Head of caudate nucleus (tissue), 42 donors: ENCODE data around the gene NUDT21.
"Not testable (repeated sequence)": the region's sequence is repeated elsewhere in the genome, so short reads cannot be mapped to it uniquely, and the experiment has no call there.

ENCODE experiments used
- DNase-seq, 42 donors: peaks; one replicate each; pipeline versions ENCODE4 v3.0.0 to v3.0.0-alpha.2; 2020 to 2021; ENCODE audit warnings: mixed read lengths in 7 of 42
- intact Hi-C: fragments of 100-400 bp; cut with DNase I; formaldehyde crosslinking; loops from one replicate; pipeline ENCODE4 v1.15.0; 2022

The NUDT21 gene

DNA sequence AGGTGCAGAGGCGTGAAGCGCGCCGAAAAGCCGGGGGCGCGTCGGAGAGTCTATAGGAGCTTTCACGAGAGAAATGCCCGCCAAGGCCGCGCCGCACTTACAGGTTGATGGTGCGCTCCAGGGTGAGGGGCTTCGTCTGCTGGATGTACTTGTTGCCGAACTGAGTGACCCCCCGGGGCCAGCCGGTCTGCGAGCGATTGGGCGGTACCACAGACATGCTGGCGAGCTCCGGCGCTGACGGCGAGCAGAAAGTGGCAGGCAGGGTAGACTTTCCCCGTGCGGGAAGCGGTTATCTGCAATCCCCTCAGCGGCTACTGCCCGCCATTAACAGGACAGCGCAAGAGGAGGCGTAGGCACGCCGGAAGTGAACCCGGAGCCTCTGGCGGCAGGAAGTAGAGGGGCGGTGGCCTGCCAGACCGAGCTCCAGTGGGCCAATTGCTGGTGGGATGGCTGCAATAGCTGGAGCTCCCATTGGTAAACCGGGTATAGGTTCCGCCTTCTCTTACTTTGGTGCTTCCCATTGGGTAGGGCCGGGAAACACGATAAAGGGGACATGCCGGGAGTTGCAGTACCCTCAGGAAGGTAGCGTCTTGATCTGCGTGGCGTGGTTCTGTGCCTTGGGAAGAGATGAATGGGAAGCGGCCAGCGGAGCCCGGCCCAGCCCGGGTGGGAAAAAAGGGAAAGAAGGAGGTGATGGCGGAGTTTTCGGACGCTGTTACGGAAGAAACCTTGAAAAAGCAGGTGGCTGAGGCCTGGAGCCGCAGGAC, at the start of gene NUDT21, which contains the start of gene OGFOD1:
Gene NUDT21, minus strand, starts transcription at position 347 of the 767 bp plus-strand sequence. Its CDS starts 130 bp downstream, at position 217.
Gene OGFOD1, plus strand, starts transcription at position 569 of the 767 bp plus-strand sequence. Its CDS starts 59 bp downstream, at position 628.
- DNase-seq, result peak; percentile 89 to 100 (median 97)
- intact Hi-C loops, result no loop called here

DNA sequence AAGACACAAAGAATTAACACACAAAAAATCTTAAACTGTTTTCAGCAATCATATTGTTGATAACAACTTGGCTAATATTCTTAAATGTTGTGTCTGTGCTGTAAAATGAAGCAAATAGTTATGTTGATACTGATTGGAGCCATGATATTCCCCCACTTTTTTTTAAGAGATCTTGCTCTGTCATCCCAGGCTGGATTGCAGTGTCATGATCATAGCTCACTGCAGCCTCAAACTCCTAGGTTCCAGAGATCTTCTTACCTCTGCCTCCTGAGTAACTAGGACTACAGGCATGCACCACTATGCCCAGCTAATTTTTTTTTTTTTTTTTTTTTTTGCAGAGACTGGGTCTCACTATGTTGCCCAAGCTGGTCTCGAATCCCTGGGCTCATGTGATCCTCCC, 42.7 kb upstream of the NUDT21 start:
- DNase-seq, result no peak
- intact Hi-C loops, result no loop called here

DNA sequence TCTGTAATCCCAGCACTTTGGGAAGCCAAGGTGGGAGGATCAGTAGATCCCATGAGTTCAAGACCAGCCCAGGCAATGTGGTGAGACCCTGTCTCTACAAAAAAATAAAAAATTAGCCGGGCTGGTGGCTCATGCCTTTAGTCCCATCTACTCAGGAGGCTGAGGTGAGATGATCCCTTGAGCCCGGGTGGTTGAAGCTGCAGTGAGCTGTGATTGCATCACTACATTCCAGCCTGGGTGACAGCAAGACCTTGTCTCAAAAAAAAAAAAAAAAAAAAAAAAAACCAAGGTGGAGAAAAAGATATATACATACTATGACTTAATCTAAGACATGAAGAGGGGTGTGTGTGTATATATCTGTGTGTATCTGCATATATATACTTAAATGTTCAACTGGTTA, 42.0 kb upstream of the NUDT21 start:
- DNase-seq, result no peak
- intact Hi-C loops, result no loop called here

DNA sequence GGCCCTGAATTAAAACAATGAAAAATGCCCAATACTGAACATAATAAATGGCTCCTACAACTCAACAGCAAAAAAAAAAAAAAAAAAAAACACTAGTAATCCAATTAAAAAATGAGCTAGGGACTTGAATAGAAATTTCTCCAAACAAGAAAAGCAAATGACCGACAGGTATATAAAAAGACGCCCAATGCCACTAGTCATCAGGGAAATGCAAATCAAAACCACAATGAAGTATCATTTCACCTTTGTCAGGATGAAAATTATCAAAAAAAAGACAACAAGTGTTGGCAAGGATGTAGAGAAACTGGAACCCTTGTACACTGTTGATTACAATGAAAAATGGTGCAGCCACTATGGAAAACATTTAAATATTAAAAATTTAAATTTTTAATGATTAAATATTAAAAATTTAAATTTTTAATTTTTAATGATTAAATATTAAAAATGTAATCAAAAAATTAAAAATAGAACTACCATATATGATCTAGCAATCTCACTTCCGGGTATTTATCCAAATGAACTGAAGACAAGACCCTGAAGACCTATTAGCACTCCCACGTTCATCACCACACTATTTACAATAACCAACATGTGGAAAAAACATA, 40.6 kb upstream of the NUDT21 start:
- intact Hi-C loops, result no loop called here
- DNase-seq, result no peak

DNA sequence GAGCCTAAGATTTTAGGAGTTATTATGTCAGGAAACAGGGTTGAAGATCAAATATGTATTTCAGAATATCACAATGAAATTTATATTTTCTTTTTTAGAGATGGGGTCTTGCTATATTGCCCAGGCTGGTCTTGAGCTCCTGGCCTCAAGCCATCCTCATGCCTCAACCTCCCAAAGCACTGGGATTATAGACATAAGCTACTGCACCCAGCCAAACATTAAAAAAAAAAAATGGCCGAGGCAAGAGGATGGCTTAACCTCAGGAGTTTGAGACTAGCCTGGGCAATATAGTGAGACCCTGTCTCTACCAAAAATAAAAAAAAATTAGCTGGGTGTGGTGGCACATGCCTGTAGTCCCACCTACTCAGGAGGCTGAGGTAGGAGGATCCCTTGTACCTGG, 37.7 kb upstream of the NUDT21 start:
- intact Hi-C loops, DNase-seq: not testable (repeated sequence)

DNA sequence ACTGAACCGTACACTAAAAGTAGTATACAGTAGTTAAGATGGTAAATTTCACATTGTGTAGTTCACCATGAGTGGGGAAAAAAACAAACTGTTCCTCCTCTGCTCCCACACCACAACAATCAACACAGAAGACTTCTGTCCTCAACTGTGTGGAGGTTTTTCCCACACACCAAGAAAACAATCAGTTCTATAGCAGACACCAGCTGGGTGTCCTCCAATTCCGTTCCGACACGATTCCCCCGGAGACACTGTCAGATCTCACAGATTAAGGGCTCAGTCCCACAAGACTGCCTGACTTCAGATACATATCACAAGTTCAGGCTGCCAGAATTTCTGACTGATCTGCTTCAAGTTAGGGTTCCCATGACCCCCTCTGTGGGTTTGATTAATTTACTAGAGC, 36.9 kb upstream of the NUDT21 start:
- intact Hi-C loops, result no loop called here
- peak in 36 of 42 donors; percentile 21 to 83 (median 56) for DNase-seq

DNA sequence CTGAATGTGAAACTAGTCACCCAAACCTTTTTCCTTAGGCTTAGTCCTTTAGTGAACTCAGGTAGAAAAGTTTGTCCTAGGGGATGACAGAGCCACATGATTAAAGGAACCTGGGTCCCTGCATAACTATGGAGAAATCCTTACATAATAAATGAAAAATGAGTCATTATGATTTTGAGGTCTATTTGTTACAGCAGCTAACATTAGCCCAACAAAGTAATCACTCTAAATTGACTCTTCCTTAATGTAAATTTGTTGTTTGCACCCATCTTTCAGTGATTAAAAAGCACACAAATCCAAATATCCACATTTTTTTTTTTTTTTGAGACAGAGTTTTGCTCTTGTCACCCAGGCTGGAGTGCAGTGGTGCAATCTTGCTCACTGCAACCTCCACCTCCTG, 32.3 kb upstream of the NUDT21 start:
- intact Hi-C loops, result no loop called here
- DNase-seq, result no peak

DNA sequence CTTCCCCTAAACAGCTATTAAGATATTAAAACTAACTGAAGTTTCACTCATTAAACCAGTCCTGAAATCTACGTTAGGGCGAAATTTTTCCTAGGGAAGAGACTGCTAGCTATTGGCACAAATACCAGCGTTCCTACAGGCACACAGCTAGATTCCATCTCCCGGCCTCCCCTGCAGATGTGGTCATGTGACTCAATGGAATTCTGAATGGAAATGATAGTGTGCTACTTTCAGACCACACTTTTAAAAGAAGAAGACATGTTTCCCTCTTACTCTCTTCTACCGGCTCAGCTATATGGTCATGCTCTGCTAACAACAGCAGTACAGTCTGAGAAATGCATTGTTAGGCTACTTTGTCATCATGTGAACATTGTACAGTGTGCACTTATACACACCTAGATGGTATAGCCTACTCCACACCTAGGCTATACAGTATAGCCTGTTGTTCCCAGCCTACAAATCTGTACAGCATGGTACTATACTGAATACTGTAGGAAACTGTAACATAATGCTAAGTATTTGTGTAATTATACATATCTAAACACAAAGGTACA, 31.6 kb upstream of the NUDT21 start:
- no peak for DNase-seq
- intact Hi-C loops, result no loop called here

DNA sequence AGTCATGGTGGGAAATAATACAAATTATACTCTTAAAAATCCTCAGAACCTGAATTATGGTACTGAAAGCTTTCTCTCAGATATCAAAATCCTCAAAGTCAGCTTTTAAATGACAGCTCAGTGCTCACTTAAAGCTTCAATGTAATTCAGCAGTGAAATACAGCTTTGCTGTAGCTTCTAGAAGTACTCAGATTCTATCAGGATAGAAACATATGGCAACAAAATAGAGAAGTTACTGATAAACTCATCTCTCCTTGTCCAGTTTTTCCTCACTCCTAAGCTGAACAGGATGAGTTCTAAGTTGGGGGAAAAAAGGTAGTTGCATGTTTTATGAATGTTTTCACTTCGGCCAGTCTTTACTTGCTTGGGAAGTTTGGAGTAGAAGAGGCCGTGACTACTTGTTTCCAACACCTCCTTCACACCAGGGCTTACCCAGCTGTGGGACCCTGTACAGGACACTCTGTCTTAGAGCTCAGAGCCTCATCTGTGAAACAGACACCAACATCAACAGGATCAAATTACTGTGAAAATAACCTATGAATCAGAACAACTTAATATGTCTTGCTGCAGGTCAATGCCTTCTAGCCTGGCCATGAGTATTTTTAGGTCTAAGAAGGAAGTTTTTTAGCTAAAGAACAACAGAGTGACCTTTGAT, 30.5 kb upstream of the NUDT21 start:
- intact Hi-C loops, result no loop called here
- no peak for DNase-seq

DNA sequence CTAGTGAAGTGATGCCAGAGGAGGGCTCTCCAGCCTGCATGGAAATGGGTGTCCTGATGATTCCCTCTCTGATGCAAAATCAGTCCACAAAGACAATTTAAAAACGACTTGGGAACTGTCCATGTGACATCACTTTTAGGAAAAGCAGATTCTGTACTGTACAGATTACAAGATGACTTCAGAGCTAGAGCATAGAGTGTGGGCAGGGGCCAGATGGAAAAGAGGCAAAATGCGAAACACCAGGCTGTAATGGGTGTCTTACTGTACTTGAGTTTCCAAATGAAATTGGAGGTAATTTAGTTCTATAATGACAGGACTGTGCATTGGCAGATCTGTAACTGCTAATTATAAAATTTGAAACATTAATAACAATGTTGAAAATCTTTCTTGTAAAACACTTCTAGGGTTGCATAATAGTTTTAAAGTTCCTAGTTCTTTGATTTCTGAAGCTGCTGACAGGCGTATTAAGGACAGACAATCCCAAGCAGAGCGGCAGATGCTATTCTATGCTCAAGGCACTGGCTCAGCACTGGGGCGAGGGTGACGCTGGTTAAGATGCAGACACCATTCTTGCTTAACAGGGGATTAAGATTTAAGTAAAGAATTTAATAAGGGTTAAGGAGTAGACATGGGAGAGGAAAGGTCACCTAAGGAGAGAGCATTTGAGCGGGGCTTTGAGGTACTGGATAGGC, 29.8 kb upstream of the NUDT21 start:
- intact Hi-C loops, result no loop called here
- DNase-seq, result peak in 22 of 42 donors; percentile 15 to 71 (median 44)

DNA sequence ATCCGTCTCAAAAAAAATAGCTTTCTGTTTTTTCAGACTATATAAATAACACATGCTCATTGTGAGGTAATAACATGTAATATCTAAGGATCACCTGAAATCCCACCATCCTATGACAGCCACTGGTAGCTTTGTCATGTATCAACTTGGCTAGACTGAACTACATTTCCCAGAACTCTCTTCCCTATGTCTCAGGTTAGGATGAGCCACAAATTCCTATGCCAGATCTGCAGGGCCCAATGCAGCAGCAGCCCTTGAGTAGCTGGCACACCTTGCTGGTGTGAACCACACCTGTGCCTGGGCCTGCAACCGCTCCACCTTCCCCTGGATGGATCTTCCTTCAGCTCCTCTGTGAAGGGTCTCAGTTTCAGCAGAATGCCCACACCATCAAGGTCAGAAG, 28.3 kb upstream of the NUDT21 start:
- intact Hi-C loops, result no loop called here
- no peak for DNase-seq

DNA sequence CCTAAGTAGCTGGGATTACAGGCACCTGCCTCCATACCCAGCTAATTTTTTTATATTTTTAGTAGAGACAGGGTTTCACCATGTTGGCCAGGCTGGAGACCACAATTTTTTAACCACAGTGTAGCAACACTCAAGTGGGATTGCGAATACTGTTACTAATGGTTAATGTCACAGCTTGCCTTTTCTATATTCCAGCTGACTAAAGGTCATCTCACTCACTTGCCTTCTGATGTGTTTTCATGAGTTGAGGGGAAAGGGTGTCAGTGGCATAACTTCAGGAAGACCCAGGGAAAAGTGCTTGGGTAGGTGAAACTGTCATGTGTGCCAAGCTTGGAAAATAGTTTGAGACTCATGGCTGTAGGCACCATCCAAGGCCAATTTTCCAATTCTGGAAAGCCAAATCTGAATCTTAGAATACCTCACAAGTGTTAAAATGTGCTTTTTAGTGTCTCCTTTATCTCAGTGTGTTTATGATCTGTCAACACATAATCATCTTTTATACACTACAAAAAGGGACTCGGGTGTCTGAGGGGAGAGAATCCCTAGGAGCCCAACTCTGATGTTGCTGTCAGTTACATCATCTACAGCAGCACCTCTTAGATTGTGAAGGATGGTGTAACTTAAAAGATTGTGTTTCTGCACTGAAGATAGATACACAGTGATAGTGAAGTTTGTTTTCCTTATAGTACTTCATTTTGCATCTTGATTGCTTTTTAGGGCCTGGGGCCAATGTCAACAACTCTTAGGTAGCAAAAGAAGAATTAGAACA, 27.3 kb upstream of the NUDT21 start:
- intact Hi-C loops, result no loop called here
- no peak for DNase-seq

DNA sequence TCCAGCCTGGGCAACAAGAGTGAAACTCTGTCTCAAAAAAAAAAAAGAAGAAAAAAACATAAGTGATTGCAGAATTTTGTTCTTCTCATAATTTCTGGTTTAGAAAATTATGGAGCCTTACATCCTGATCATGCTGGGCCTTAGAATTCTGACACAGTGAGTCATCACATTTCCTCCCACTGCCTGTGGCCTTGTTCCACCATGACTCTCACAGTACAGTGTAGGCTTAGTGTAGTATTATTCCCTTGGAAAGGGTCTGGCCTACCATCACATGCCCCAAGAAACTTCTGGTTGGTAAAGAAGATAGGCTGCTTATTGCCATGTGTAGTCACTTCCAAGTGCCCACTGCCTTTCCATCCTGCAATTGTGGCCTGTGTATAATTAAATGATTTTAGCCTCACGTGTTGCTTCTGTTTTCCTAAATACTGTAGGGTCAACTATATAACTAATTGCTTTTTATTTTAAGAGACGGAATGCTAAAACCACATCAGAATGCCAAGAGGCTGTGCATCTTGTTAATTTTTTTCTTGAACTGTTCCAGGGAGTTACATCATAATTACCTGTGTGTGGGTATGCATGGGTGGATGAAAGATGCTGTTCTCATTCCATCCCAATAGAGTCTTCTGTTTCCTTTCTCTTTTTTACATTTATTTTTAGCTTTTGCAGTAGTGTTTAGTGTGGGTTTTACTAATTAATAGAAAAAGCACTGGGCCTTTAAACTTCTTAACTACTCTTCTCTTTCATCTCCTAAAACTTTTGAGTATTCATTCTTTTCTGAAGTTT, 26.2 kb upstream of the NUDT21 start:
- intact Hi-C loops, result no loop called here
- DNase-seq, result peak in 9 of 42 donors; percentile 24 to 65 (median 43)

DNA sequence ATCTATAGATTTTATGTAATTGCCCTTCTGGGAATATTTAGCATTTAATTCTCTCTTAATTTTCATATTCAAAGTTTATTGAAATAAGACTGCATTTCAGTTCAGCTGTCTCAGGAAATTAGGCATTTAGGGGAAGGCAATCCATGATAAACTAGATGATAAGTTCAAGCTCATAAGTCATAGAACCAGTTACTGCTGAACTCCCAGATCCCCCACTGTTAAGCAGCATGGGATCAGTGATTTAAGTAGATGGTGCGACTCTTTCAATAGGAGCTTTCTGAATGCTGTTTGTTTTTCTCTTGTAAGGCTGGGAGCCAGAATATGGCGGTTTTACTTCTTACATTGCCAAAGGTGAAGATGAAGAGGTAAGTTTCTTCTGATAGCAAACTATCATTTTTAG, 24.1 kb upstream of the NUDT21 start:
- DNase-seq, result no peak
- intact Hi-C loops, result no loop called here

DNA sequence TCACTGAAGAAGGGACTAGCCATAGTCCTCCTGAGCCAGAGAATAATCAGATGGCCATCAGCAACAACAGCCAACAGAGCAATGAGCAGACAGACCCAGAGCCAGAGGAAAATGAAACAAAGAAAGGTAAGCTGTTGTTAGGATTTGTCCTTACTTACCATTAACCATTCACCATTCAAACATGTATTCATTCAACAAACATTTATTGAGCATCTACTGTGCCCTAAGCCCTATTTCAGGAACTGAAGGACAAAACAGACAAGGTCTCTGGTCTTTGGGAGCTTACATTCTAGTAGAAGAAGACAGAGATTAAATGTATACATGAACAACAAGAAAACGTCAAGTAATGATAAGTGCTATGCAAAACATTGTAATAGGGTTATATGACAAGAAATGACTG, 19.5 kb upstream of the NUDT21 start:
- DNase-seq, result no peak
- intact Hi-C loops, result no loop called here

DNA sequence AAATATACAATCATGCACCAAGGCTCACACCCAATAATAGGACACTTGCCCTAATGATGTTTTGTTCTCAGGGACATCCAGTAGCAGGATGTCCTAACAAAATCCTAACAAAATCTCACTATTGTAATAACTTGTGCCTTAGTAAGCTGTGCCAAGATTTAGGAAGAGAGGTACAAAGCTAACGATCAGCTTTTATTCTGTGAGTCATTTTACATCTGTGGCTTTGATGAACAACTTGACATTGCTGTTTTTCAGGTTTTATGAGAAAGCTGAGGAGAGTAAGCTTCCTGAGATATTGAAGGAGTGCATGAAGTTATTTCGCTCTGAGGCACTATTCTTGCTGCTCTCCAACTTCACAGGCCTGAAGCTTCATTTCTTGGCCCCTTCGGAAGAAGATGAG, 19.1 kb upstream of the NUDT21 start:
- intact Hi-C loops, result no loop called here

DNA sequence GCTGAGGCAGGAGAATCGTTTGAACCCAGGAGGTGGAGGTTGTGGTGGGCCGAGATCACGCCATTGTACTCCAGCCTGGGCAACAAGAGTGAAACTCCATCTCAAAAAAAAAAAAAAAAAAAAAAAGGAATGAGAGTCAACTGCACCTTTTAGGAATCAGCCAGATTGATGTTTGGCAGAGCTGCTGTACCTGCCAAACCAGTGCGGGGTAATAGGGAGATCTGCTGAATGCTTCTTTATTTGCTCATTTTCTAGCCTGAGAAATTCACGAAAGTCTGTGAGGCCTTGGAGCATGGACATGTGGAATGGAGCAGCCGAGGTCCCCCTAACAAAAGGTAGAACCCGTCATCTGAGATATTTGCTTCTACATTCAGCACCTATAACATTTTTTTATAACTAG, 18.6 kb upstream of the NUDT21 start:
- intact Hi-C loops, result no loop called here
- DNase-seq, result peak in 1 of 42 donors; percentile 21

More for the DNA sequence above, 19.1 kb upstream of the NUDT21 start:
- DNase-seq, result no peak

DNA sequence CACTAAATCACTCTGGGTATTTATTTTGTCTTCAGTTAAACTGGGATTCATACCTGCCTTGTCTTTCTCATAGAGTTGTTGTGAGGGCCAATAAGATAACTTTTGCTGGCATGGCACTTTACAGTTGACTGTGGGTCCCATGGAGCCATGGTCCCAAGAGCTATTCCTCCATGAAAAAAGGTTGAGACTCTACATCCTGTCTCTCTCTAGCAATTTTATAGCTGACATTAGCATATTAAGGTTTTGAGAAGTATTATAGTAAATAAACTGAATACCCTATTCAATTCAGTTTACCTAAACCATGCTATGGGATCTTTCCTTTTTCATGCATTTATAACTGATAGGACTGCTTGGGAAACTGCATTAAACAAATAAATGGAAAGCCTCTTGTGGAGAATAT, 17.7 kb upstream of the NUDT21 start:
- intact Hi-C loops, result no loop called here
- no peak for DNase-seq
